SK-N-MC (cell line): ENCODE data around the gene PYROXD2.

ENCODE experiments used
- EZH2 ChIP-seq: fragments of 200-600 bp; sonication (generic); IDR thresholded peaks from one replicate; pipeline ENCODE4 v1.6.1; 2017; ENCODE audit warnings: antibody characterized with exemption
- POLR2AphosphoS5 ChIP-seq: IDR thresholded peaks from 2 replicates; pipeline ENCODE4 v1.6.1; 2012; ENCODE audit warnings: mild to moderate bottlenecking, low read depth, low read length, borderline replicate concordance

DNA sequence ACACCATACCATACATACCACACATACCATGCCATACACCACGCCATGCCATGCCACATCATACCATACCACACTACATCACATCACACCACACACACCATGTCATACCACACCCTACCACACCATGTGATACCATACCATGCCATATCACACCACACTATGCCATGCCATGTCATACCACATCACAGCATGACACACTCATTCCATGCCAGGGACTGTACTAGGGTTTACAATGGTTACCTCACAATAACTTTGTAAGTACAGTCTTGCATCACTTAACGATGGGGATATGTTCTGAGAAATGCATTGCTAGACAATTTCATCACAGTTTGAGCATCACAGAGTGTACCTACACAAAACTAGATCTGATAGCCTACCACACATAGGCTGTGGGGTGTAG is 14.5 kb downstream of the PYROXD2 start:
- no peak for TF ChIP-seq POLR2AphosphoS5
- TF ChIP-seq EZH2, result no peak
